Immature natural killer cell (primary cell): ENCODE data around the gene NEDD4L. TPM values are rescaled to one million over a fixed set of nuclear protein-coding genes. Genes with fewer than 3 reads are reported as not detected.
"Not testable (repeated sequence)": the region's sequence is repeated elsewhere in the genome, so short reads cannot be mapped to it uniquely, and the experiment has no call there.

ENCODE experiments used
- DNase-seq, 3 donors: peaks; one replicate each; pipeline ENCODE4 v3.0.0; 2022; ENCODE audit warnings: mixed read lengths in 1 of 3
- H3K27ac Mint-ChIP-seq, 6 donors: one replicate each; pipeline ENCODE4 v1.8.0; 2020; ENCODE audit warnings: mixed read lengths in 6 of 6, mild to moderate bottlenecking in 5 of 6, inconsistent platforms in 4 of 6, moderate library complexity in 3 of 6
- H3K27me3 Mint-ChIP-seq, 3 donors: one replicate each; pipeline ENCODE4 v1.8.0; 2020 to 2021; ENCODE audit warnings: low read depth in 3 of 3, mild to moderate bottlenecking in 3 of 3, mixed read lengths in 3 of 3, moderate library complexity in 3 of 3, inconsistent platforms in 1 of 3
- H3K36me3 Mint-ChIP-seq, 3 donors: one replicate each; pipeline ENCODE4 v1.8.0; 2020; ENCODE audit warnings: mixed read lengths in 3 of 3, inconsistent platforms in 2 of 3, mild to moderate bottlenecking in 2 of 3
- H3K4me1 Mint-ChIP-seq, 2 donors: one replicate each; pipeline ENCODE4 v1.8.0; 2020; ENCODE audit warnings: inconsistent platforms in 2 of 2, mild to moderate bottlenecking in 2 of 2, mixed read lengths in 2 of 2, moderate library complexity in 1 of 2
- H3K4me3 Mint-ChIP-seq, 5 donors: one replicate each; pipeline ENCODE4 v1.8.0; 2020; ENCODE audit warnings: mild to moderate bottlenecking in 5 of 5, mixed read lengths in 5 of 5, inconsistent platforms in 3 of 5, moderate library complexity in 3 of 5
- H3K9me3 Mint-ChIP-seq, 6 donors: one replicate each; pipeline ENCODE4 v1.8.0; 2020; ENCODE audit warnings: mild to moderate bottlenecking in 6 of 6, mixed read lengths in 6 of 6, inconsistent platforms in 4 of 6, moderate library complexity in 3 of 6
- polyA plus RNA-seq, 3 donors: library from polyadenylated mRNA; unstranded; fragments of 300-500 nt; fragmentation: Illumina TruSeq; gene quantifications; one replicate each; pipeline ENCODE4 v1.2.3, GENCODE V29; 2021

NEDD4L gene
- 1 to 10 TPM in 2 of 3 donors, under 1 TPM in 1; 0.62 to 2.2 (median 2.0) TPM for polyA plus RNA-seq

- no peaks in the 10 kb centered on the region for H3K9me3 Mint-ChIP-seq
- H3K27me3 Mint-ChIP-seq, result peaks cover 2 to 9% (median 9%) of the 10 kb centered on the region in 3 donors
Observed at GRCh38 chr18:58043491-58044369, at the start of gene NEDD4L. Gene NEDD4L, plus strand, starts transcription at chr18:58044226. Its CDS starts 435 bp downstream, at chr18:58044661.

DNA sequence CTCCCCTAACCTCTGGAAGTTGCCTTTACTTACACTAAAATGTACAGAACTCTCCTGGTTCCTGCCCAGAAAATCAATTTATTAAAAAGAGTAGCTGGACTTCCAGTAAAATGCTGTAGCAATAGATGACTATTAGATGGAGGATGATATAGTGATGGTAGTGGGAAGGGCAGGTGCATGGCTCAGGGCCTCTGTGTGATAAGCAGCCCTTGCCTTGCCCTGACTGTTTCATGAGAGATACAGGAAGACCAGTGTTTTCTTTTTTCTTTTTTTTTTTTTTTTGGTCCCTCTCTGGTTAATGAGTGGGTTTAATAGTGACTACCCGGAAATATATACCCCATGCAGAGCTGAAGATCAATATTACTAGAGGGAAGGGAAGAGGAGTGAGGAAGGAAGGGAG is 48.7 kb upstream of the NEDD4L start:
- Mint-ChIP-seq H3K9me3 (peaks cover 0 to 2% (median 0%) of the 10 kb centered on the region in 6 donors), H3K36me3 (no peaks in the 10 kb centered on the region), H3K4me1 (no peaks in the 10 kb centered on the region), H3K27ac (no peak overlapping the region), H3K4me3 (no peak overlapping the region), H3K27me3 (peaks cover 3 to 11% (median 7%) of the 10 kb centered on the region in 3 donors)
- DNase-seq, result no peak

More at GRCh38 chr18:58043491-58044369, at the start of gene NEDD4L:
- Mint-ChIP-seq H3K27ac (peak within 1 kb of the TSS; percentile 25 to 87 (median 34)), H3K4me3 (peak within 1 kb of the TSS; percentile 90 to 95 (median 94)), H3K4me1 (peaks cover 24 to 28% of the 10 kb centered on the region in 2 donors), H3K36me3 (no peaks in the 10 kb centered on the region)
- DNase-seq, result peak; percentile 66 to 71 (median 70)

- H3K4me3 Mint-ChIP-seq, H3K27ac Mint-ChIP-seq, H3K9me3 Mint-ChIP-seq, H3K27me3 Mint-ChIP-seq, H3K36me3 Mint-ChIP-seq, DNase-seq, H3K4me1 Mint-ChIP-seq: not testable (repeated sequence)
Observed at GRCh38 chr18:57996894-57997293, 47.1 kb upstream of the NEDD4L start.

GRCh38 chr18:57997820-57998219 is 46.2 kb upstream of the NEDD4L start:
- no peak for DNase-seq
- H3K36me3 Mint-ChIP-seq, result no peaks in the 10 kb centered on the region
- no peak overlapping the region for H3K27ac Mint-ChIP-seq
- no peaks in the 10 kb centered on the region for H3K4me1 Mint-ChIP-seq
- H3K9me3 Mint-ChIP-seq, result peaks cover 0 to 2% (median 0%) of the 10 kb centered on the region in 6 donors
- H3K4me3 Mint-ChIP-seq, result no peak overlapping the region
- H3K27me3 Mint-ChIP-seq, result peaks cover 4 to 10% (median 8%) of the 10 kb centered on the region in 3 donors

DNA sequence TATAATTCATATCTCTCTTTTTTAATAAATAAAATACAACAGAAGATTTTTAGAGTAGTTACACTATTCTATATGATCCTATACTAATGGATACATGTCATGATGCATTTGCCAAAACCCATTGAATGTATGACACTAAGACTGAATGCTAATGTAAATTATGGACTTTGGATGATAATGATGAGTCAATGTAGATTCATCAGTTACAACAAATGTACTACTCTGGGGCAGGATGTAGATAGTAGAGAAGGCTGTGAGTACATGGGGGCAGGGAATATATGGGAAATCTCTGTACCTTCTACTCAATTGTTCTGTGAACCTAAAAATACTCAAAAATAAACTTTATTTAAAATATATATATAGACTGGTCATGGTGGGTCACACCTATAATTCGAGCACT is 45.6 kb upstream of the NEDD4L start:
- H3K27ac Mint-ChIP-seq, result no peak overlapping the region
- no peaks in the 10 kb centered on the region for H3K36me3 Mint-ChIP-seq
- H3K27me3 Mint-ChIP-seq, result peaks cover 4 to 10% (median 8%) of the 10 kb centered on the region in 3 donors
- no peaks in the 10 kb centered on the region for H3K9me3 Mint-ChIP-seq
- DNase-seq, result no peak
- no peaks in the 10 kb centered on the region for H3K4me1 Mint-ChIP-seq
- no peak overlapping the region for H3K4me3 Mint-ChIP-seq

- H3K27ac Mint-ChIP-seq, result no peak overlapping the region
- no peaks in the 10 kb centered on the region for H3K4me1 Mint-ChIP-seq
- DNase-seq, result no peak
- no peaks in the 10 kb centered on the region for H3K9me3 Mint-ChIP-seq
- peaks cover 3 to 6% (median 6%) of the 10 kb centered on the region in 3 donors for H3K27me3 Mint-ChIP-seq
- H3K4me3 Mint-ChIP-seq, result no peak overlapping the region
- H3K36me3 Mint-ChIP-seq, result no peaks in the 10 kb centered on the region
Observed at GRCh38 chr18:58004317-58004716, 39.7 kb upstream of the NEDD4L start.

DNA sequence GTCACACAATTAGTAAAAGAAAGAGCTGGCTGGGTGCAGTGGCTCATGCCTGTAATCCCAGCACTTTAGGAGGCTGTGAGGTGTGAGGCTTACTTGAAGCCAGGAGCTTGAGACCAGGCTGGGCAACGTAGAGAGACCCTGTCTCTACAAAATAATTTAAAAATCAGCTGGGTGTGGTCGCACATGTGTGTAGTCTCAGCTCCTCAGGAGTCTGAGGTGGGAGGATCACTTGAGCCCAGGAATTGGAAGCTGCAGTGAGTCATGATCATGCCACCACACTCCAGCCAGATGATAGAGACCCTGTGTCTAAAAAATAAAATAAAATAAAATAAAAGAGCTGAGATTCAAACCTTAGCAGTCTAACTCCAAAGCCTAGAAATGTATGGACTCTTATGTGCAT is 39.0 kb upstream of the NEDD4L start:
- no peaks in the 10 kb centered on the region for H3K9me3 Mint-ChIP-seq
- peaks cover 2 to 9% (median 3%) of the 10 kb centered on the region in 3 donors for H3K27me3 Mint-ChIP-seq
- DNase-seq, result no peak
- H3K36me3 Mint-ChIP-seq, result no peaks in the 10 kb centered on the region
- H3K4me3 Mint-ChIP-seq, result no peak overlapping the region
- no peaks in the 10 kb centered on the region for H3K4me1 Mint-ChIP-seq
- no peak overlapping the region for H3K27ac Mint-ChIP-seq

GRCh38 chr18:58005885-58006523 is 38.0 kb upstream of the NEDD4L start:
- H3K4me3 Mint-ChIP-seq, result no peak overlapping the region
- DNase-seq, result no peak
- H3K27me3 Mint-ChIP-seq, result peaks cover 0 to 10% (median 3%) of the 10 kb centered on the region in 3 donors
- H3K4me1 Mint-ChIP-seq, result no peaks in the 10 kb centered on the region
- H3K9me3 Mint-ChIP-seq, result no peaks in the 10 kb centered on the region
- no peak overlapping the region for H3K27ac Mint-ChIP-seq
- H3K36me3 Mint-ChIP-seq, result no peaks in the 10 kb centered on the region

DNA sequence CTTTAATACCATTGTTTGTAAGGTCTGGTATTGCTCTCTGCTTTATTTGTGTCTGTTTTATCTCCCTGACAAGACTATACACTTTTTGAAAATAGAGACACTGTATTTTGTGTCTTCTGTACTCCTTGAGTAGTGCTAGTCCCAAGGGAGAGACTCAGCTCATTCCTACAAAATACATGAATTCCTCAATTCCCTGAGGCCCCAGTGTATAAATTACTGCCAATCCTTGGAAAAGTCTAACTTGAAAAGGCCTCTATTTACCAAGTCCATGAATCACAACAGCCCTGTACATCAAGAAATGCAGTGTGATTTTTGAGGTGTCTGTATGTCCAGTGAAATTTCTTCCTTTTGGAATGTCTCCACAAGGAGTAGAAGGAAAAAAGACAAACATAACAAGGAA is 34.9 kb upstream of the NEDD4L start:
- Mint-ChIP-seq H3K4me1 (no peaks in the 10 kb centered on the region), H3K36me3 (no peaks in the 10 kb centered on the region), H3K27ac (no peak overlapping the region), H3K27me3 (peaks cover 0 to 9% (median 0%) of the 10 kb centered on the region in 3 donors), H3K9me3 (no peaks in the 10 kb centered on the region), H3K4me3 (no peak overlapping the region)
- DNase-seq, result no peak

DNA sequence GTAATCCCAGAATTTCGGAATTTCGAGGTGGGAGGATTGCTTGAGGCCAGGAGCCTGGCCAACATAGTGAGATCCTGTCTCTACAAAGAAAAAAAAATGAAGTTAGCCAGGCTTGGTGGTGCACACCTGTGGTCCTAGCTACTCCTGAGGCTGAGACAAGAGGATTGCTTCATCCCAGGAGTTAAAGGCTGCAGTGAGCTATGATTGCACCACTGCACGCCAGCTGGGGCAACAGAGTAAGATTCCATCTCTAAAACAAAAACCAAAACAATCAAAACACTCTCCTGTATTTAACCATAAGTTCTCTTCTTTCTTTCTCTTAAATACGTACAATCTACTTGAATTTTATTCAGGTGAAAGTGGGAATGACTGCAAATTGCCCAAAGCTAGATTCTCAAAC is 33.8 kb upstream of the NEDD4L start:
- no peak for DNase-seq
- H3K4me3 Mint-ChIP-seq, result no peak overlapping the region
- H3K4me1 Mint-ChIP-seq, result no peaks in the 10 kb centered on the region
- peaks cover 0 to 7% (median 2%) of the 10 kb centered on the region in 3 donors for H3K27me3 Mint-ChIP-seq
- no peak overlapping the region for H3K27ac Mint-ChIP-seq
- no peaks in the 10 kb centered on the region for H3K9me3 Mint-ChIP-seq
- no peaks in the 10 kb centered on the region for H3K36me3 Mint-ChIP-seq

DNA sequence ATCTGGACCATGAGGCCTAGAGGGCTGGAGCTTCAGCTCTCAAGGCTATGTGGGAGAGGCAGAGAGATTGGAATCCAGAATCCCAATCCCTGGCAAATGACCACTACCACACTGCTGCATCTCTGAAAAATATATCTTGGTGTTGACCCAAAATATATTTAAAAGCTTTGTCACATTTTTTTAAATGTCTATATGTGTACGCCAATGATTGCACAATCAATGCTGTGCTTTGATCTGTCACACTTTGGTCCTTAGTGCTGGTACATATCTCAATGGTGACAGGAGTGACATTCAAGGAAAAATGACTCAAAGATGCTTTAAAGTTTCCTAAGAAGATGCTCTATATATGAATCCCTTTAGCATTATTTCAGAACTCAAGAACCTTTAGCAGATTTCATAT is 31.7 kb upstream of the NEDD4L start:
- no peaks in the 10 kb centered on the region for H3K36me3 Mint-ChIP-seq
- no peaks in the 10 kb centered on the region for H3K4me1 Mint-ChIP-seq

GRCh38 chr18:58013241-58014211 is 30.5 kb upstream of the NEDD4L start:
- Mint-ChIP-seq H3K27me3 (peaks cover 2 to 6% (median 4%) of the 10 kb centered on the region in 3 donors), H3K4me1 (no peaks in the 10 kb centered on the region), H3K36me3 (no peaks in the 10 kb centered on the region), H3K4me3 (no peak overlapping the region), H3K27ac (no peak overlapping the region), H3K9me3 (peaks cover 0 to 7% (median 0%) of the 10 kb centered on the region in 6 donors)
- DNase-seq, result no peak

More for the DNA sequence above, 31.7 kb upstream of the NEDD4L start:
- Mint-ChIP-seq H3K27me3 (peaks cover 2 to 4% (median 4%) of the 10 kb centered on the region in 3 donors), H3K9me3 (peaks cover 0 to 7% (median 0%) of the 10 kb centered on the region in 6 donors), H3K27ac (no peak overlapping the region), H3K4me3 (no peak overlapping the region)
- no peak for DNase-seq

DNA sequence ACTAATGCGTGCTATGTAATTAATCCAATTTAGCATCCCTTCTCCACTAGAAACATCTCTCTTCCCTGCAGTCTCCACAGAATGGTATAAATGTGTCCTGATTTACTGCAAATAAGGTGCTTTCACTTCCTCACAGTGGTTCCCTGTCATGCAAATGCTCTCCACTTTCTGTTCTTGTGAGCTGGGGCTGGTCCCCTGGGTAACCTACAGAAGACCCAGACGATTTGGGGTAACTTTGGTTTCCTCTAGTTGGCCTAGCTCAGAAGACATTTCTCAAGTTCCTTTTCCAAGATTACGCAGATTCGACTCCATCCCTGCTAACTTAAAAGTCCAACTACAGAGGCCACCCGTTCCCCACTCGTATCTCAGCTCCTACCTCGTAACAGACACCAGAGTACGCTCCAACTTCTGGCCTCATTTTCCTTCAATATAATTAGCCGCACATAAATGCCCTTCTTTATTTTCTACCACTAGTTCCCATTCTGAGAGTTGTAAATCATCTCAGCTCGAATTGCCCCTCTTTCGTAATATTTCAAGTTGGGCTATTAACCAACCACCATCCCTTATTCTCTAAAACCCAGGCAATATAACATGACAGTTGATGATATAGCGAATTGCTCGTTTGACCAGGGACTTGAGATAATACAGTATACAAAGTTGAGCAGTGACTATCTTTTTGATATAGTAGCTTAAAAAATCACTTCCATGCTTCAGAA is 28.8 kb upstream of the NEDD4L start:
- Mint-ChIP-seq H3K36me3 (no peaks in the 10 kb centered on the region), H3K9me3 (peaks cover 0 to 7% (median under 1%) of the 10 kb centered on the region in 6 donors), H3K4me1 (no peaks in the 10 kb centered on the region), H3K27ac (no peak overlapping the region), H3K4me3 (no peak overlapping the region), H3K27me3 (peaks cover 0 to 6% (median 2%) of the 10 kb centered on the region in 3 donors)
- no peak for DNase-seq
